HepG2 (cell line): ENCODE measurements around the gene SOWAHA. TPM values are rescaled to one million over a fixed set of nuclear protein-coding genes. Genes with fewer than 3 reads are reported as not detected.

Experiments
- AGO1 ChIP-seq: fragments of 200-400 bp; formaldehyde crosslinking; IDR thresholded peaks from 2 replicates; pipeline ENCODE4 v1.6.1; 2017; ENCODE audit warnings: mild to moderate bottlenecking, low read depth, low read length, moderate library complexity; ENCODE audit not compliant: poor library complexity, severe bottlenecking
- EZH2 ChIP-seq: conservative IDR thresholded peaks from 2 replicates; pipeline ENCODE4 v1.6.1; 2012; ENCODE audit warnings: mild to moderate bottlenecking, low read depth, low read length, moderate library complexity
- HMGA1 ChIP-seq: sonication (generic); formaldehyde crosslinking; conservative IDR thresholded peaks from 2 replicates; pipeline ENCODE4 v1.4.0; 2020; ENCODE audit warnings: missing genetic modification reagents
- HOXA3 ChIP-seq: sonication (generic); formaldehyde crosslinking; IDR thresholded peaks from 2 replicates; pipeline ENCODE4 v1.5.0; 2020; ENCODE audit warnings: missing genetic modification reagents
- NAIF1 ChIP-seq: sonication (generic); formaldehyde crosslinking; IDR thresholded peaks from 2 replicates; pipeline ENCODE4 v1.5.0; 2020; ENCODE audit warnings: mild to moderate bottlenecking, missing genetic modification reagents, borderline replicate concordance
- NFIC ChIP-seq: IDR thresholded peaks from 2 replicates; pipeline ENCODE4 v1.6.1; 2012; ENCODE audit warnings: mild to moderate bottlenecking, low read length, inconsistent platforms
- NKX3-1 ChIP-seq: sonication (generic); formaldehyde crosslinking; IDR thresholded peaks from 2 replicates; pipeline ENCODE4 v1.5.0; 2020; ENCODE audit warnings: missing genetic modification reagents
- PAXIP1 ChIP-seq: sonication (generic); formaldehyde crosslinking; conservative IDR thresholded peaks from 2 replicates; pipeline ENCODE4 v1.4.0; 2020; ENCODE audit warnings: mild to moderate bottlenecking, missing genetic modification reagents, moderate library complexity
- RBFOX2 ChIP-seq: fragments of 200-400 bp; formaldehyde crosslinking; IDR thresholded peaks from 2 replicates; pipeline ENCODE4 v1.6.1; 2017; ENCODE audit warnings: low read depth, mild to moderate bottlenecking, low read length
- SRSF4 ChIP-seq: fragments of 200-400 bp; formaldehyde crosslinking; IDR thresholded peaks from one replicate; pipeline ENCODE4 v1.6.1; 2018; ENCODE audit warnings: mild to moderate bottlenecking, low read depth, low read length, moderate library complexity; ENCODE audit not compliant: poor library complexity, severe bottlenecking
- TAF1 ChIP-seq: sonication (generic); formaldehyde crosslinking; IDR thresholded peaks from 2 replicates; pipeline ENCODE4 v1.4.0; 2020; ENCODE audit warnings: missing genetic modification reagents
- TFAP4 ChIP-seq: sonication (generic); IDR thresholded peaks from 2 replicates; pipeline ENCODE4 v1.6.1; 2016; ENCODE audit warnings: low read depth, borderline replicate concordance
- ZFP36L2 ChIP-seq: sonication (generic); formaldehyde crosslinking; IDR thresholded peaks from 2 replicates; pipeline ENCODE4 v1.4.0; 2020; ENCODE audit warnings: missing genetic modification reagents
- ZNF225 ChIP-seq: sonication (generic); formaldehyde crosslinking; IDR thresholded peaks from 2 replicates; pipeline ENCODE4 v1.4.0; 2020; ENCODE audit warnings: mild to moderate bottlenecking, missing genetic modification reagents
- ZNF589 ChIP-seq: sonication (generic); formaldehyde crosslinking; conservative IDR thresholded peaks from 2 replicates; pipeline ENCODE4 v1.8.0; 2022; ENCODE audit warnings: mild to moderate bottlenecking, moderate library complexity, missing genetic modification reagents
- ZNF816 ChIP-seq: sonication (generic); formaldehyde crosslinking; IDR thresholded peaks from 2 replicates; pipeline ENCODE4 v1.8.0; 2022; ENCODE audit warnings: missing genetic modification reagents, mild to moderate bottlenecking, borderline replicate concordance
- polyA plus RNA-seq, 8 experiments: library from polyadenylated mRNA; depleted of rRNA in 3 of 8; stranded (reverse) in 7 of 8; unstranded in 1 of 8; fragments of >200 nt; fragmentation: Illumina TruSeq in 4 of 8; extraction: Trizol in 4 of 8; gene quantifications; 2 replicates each; pipeline versions ENCODE4 v1.2.1 to v1.2.3, GENCODE V29; 2011 to 2016; ENCODE audit warnings: low read depth in 4 of 8, missing spikeins in 1 of 8, mixed read lengths in 1 of 8; ENCODE audit not compliant: insufficient read depth in 1 of 8
- total RNA-seq, 5 experiments: library from RNA; depleted of rRNA; stranded (reverse); fragments of >200 nt; fragmentation: Illumina TruSeq; extraction: Trizol; gene quantifications; 2 replicates each; pipeline ENCODE4 v1.2.3, GENCODE V29; 2016; ENCODE audit warnings: low read depth in 1 of 5
- TF ChIP-seq, protein P1 (sequence below): sonication (generic); formaldehyde crosslinking; IDR thresholded peaks from 2 replicates; pipeline ENCODE4 v1.5.1; 2020; ENCODE audit warnings: mild to moderate bottlenecking, missing genetic modification reagents, moderate library complexity
- TF ChIP-seq, protein P2 (sequence below): sonication (generic); formaldehyde crosslinking; IDR thresholded peaks from 2 replicates; pipeline ENCODE4 v1.4.0; 2020; ENCODE audit warnings: missing genetic modification reagents, borderline replicate concordance

SOWAHA gene
- total and polyA plus RNA-seq, 2 of the 13 experiments (the other 11 are each of a cell fraction or from before 2014, with no cell fraction given): 0.95 to 1.9 TPM

DNA sequence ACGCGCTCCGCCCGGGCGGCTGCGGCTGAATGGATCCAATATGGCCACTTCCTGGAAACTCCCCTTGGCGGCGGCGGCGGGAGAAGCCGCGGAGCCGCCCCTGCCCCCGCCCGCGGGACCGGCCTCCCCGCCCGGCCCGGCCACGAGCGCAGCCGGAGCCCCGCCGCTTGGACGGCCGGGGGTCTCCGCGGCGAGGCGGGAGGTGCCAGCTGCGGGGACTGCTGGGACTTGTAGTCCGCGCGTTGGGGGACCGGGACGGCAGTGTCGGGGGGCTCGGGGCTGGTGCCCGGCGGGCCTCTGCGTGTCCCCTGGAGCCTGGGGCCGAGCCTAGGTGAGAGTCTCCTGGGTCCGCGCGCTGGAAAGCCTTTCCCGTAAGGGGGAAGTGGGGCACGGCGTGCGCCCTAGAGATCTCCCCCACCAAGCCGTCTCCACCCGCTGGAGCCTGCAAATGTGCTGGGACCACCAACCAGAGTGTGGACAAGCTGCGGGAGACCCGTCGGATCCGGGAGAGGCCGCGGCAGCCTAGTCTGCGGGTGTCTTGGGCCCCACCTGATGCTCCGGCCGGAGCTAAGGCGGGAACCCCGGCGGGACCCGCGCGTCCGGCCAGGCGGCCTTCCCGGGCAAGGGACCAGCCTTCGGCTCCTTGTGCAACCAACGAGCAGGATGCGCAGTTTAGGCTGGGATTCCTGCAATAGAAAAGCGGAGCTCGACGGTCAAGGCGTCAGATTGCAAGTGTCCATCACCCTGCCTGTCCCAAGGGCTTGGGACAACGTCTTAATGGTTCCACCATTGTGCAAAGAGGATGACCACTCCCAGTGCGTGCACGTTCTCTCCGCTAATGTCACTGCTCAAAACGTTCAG is 35.7 kb upstream of the SOWAHA start, which contains the start of gene SEPTIN8 (continued):
- TF ChIP-seq NAIF1 (CRISPR knock-in tag): 0 out of 2 replicates have a peak, but pooled peaks have one; percentile 32
- no peak for TF ChIP-seq PAXIP1 (CRISPR knock-in tag)
- TF ChIP-seq HOXA3 (CRISPR knock-in tag): peak; percentile 44; the same call in 1 of the 2 replicates
- TF ChIP-seq NKX3-1: no peak
- TF ChIP-seq ZNF589 (CRISPR knock-in tag): 0 out of 2 replicates have a peak, but pooled peaks have one; percentile 33
- TF ChIP-seq NFIC: no peak
- no peak for TF ChIP-seq EZH2
- peak; percentile 66 for TF ChIP-seq RBFOX2
- TF ChIP-seq TAF1 (CRISPR knock-in tag): peak; percentile 2; the same call in 1 of the 2 replicates
- no peak for TF ChIP-seq AGO1
- TF ChIP-seq ZNF816 (CRISPR knock-in tag): no peak
- TF ChIP-seq ZNF225: peak; percentile 65; the same call in 1 of the 2 replicates
- no peak for TF ChIP-seq ZFP36L2 (CRISPR knock-in tag)
- TF ChIP-seq, protein P1, sequence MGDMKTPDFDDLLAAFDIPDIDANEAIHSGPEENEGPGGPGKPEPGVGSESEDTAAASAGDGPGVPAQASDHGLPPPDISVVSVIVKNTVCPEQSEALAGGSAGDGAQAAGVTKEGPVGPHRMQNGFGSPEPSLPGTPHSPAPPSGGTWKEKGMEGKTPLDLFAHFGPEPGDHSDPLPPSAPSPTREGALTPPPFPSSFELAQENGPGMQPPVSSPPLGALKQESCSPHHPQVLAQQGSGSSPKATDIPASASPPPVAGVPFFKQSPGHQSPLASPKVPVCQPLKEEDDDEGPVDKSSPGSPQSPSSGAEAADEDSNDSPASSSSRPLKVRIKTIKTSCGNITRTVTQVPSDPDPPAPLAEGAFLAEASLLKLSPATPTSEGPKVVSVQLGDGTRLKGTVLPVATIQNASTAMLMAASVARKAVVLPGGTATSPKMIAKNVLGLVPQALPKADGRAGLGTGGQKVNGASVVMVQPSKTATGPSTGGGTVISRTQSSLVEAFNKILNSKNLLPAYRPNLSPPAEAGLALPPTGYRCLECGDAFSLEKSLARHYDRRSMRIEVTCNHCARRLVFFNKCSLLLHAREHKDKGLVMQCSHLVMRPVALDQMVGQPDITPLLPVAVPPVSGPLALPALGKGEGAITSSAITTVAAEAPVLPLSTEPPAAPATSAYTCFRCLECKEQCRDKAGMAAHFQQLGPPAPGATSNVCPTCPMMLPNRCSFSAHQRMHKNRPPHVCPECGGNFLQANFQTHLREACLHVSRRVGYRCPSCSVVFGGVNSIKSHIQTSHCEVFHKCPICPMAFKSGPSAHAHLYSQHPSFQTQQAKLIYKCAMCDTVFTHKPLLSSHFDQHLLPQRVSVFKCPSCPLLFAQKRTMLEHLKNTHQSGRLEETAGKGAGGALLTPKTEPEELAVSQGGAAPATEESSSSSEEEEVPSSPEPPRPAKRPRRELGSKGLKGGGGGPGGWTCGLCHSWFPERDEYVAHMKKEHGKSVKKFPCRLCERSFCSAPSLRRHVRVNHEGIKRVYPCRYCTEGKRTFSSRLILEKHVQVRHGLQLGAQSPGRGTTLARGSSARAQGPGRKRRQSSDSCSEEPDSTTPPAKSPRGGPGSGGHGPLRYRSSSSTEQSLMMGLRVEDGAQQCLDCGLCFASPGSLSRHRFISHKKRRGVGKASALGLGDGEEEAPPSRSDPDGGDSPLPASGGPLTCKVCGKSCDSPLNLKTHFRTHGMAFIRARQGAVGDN (CRISPR knock-in tag): peak; percentile 85
- TF ChIP-seq, protein P2, sequence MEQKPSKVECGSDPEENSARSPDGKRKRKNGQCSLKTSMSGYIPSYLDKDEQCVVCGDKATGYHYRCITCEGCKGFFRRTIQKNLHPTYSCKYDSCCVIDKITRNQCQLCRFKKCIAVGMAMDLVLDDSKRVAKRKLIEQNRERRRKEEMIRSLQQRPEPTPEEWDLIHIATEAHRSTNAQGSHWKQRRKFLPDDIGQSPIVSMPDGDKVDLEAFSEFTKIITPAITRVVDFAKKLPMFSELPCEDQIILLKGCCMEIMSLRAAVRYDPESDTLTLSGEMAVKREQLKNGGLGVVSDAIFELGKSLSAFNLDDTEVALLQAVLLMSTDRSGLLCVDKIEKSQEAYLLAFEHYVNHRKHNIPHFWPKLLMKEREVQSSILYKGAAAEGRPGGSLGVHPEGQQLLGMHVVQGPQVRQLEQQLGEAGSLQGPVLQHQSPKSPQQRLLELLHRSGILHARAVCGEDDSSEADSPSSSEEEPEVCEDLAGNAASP: no peak
- no peak for TF ChIP-seq HMGA1 (CRISPR knock-in tag)
- TF ChIP-seq TFAP4: no peak
- TF ChIP-seq SRSF4: no peak
